Activated naive CD8-positive, alpha-beta T cell treated with anti-CD3 and anti-CD28 coated beads, Interleukin-2, amount 50 U/mL, for 24 hours (primary cell): Measurements from ENCODE around the gene CHKA.

Experiments used
- ATAC-seq: fragments of 150-1000 bp; cut with Tn5 transposase; one replicate; pipeline ENCODE4 v1.10.0; 2021
- DNase-seq: peaks from one replicate; pipeline ENCODE4 v3.0.0; 2021
- H3K27ac Mint-ChIP-seq: one replicate; pipeline ENCODE4 v1.8.0; 2021; ENCODE audit warnings: mild to moderate bottlenecking, mixed read lengths
- H3K27me3 Mint-ChIP-seq: one replicate; pipeline ENCODE4 v1.8.0; 2021; ENCODE audit warnings: mixed read lengths
- H3K36me3 Mint-ChIP-seq: one replicate; pipeline ENCODE4 v1.8.0; 2021; ENCODE audit warnings: low read depth, mixed read lengths
- H3K4me1 Mint-ChIP-seq: one replicate; pipeline ENCODE4 v1.8.0; 2021; ENCODE audit warnings: mixed read lengths
- H3K4me3 Mint-ChIP-seq: one replicate; pipeline ENCODE4 v1.8.0; 2021; ENCODE audit warnings: mild to moderate bottlenecking, moderate library complexity, mixed read lengths
- H3K9me3 Mint-ChIP-seq: one replicate; pipeline ENCODE4 v1.8.0; 2021; ENCODE audit warnings: mixed read lengths

Gene CHKA

GRCh38 chr11:68042219-68043028, 78.8 kb downstream of the CHKA start:
- peaks cover 12% of the 10 kb centered on the region for H3K4me1 Mint-ChIP-seq
- H3K27me3 Mint-ChIP-seq, result no peaks in the 10 kb centered on the region
- peaks cover 2% of the 10 kb centered on the region for H3K36me3 Mint-ChIP-seq
- no peaks in the 10 kb centered on the region for H3K9me3 Mint-ChIP-seq
- ATAC-seq, result no peak
- H3K4me3 Mint-ChIP-seq, result no peak overlapping the region
- H3K27ac Mint-ChIP-seq, result no peak overlapping the region
- no peak for DNase-seq

- no peaks in the 10 kb centered on the region for H3K9me3 Mint-ChIP-seq
- peaks cover 2% of the 10 kb centered on the region for H3K36me3 Mint-ChIP-seq
- peak overlapping the region; percentile 67 for H3K27ac Mint-ChIP-seq
- peaks cover 19% of the 10 kb centered on the region for H3K4me1 Mint-ChIP-seq
- ATAC-seq (no peak), DNase-seq (no peak)
- no peak overlapping the region for H3K4me3 Mint-ChIP-seq
- H3K27me3 Mint-ChIP-seq, result no peaks in the 10 kb centered on the region
These were observed 79.5 kb downstream of the CHKA start for GRCh38 chr11:68041617-68042218.

DNA sequence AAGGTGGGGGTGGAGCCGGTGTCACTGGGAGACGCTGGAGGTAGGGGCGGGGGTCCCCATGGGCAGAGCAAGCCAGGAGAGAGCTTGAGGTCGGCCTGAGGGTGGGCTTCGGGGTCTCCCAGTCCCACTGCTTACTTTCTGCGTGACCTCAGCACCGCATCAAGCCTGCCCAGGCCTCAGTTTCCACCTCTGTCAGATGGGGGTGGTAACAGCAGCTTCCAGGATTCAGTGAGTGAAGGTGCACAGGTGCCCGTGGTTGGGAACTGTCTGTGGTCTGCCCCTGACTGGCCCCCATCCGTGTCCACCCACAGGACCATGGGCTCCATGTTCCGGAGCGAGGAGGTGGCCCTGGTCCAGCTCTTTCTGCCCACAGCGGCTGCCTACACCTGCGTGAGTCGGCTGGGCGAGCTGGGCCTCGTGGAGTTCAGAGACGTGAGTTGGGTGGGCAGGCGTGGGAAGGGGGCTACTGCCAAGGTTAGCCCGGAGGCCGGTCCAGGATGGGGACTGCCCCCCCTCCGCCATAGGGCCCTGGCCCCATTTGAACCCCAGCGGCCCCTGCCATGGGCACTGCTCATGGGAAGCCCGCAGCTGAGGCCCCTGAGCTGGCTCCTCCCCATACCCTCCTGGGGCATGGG, 80.1 kb downstream of the CHKA start:
- peaks cover 22% of the 10 kb centered on the region for H3K4me1 Mint-ChIP-seq
- peak overlapping the region; percentile 18 for H3K27ac Mint-ChIP-seq
- no peaks in the 10 kb centered on the region for H3K9me3 Mint-ChIP-seq
- no peaks in the 10 kb centered on the region for H3K27me3 Mint-ChIP-seq
- H3K4me3 Mint-ChIP-seq, result peak overlapping the region; percentile 82
- H3K36me3 Mint-ChIP-seq, result peaks cover 2% of the 10 kb centered on the region
- ATAC-seq, result no peak
- DNase-seq, result no peak

- peaks cover 22% of the 10 kb centered on the region for H3K4me1 Mint-ChIP-seq
- peaks cover 1% of the 10 kb centered on the region for H3K36me3 Mint-ChIP-seq
- ATAC-seq, result peak; percentile 42
- H3K27ac Mint-ChIP-seq, result peak overlapping the region; percentile 85
- H3K4me3 Mint-ChIP-seq, result peak overlapping the region; percentile 82
- no peaks in the 10 kb centered on the region for H3K27me3 Mint-ChIP-seq
- peak; percentile 62 for DNase-seq
- H3K9me3 Mint-ChIP-seq, result no peaks in the 10 kb centered on the region
These were observed 80.9 kb downstream of the CHKA start for GRCh38 chr11:68040101-68040956.

DNA sequence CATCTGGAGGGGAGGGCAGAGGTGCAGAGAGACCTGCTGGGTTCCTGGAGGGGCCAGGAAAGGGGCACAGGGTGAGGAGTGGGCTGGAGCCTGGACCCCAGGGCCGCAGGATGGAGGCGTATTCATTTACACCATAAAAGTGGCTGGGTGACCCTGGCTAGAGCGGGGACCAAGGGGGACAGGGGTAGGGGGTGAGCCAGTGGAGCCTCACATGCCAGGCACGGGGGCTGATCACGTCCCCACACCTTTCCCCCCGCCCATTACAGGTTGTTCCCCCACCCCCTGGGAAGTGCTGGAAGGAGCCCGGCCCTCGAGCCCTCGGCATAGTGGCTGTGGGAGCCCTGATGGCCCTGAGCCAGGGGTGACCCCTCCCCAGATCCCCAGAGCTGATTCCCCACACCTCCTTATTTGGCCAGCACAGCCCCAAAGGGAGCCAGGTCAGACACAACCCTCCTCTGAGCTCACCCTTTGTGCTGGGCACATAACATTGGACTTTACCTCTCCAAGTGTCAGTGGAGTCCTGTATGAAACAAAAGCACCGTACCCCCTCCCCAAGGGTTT, 81.6 kb downstream of the CHKA start:
- ATAC-seq (no peak), DNase-seq (peak; percentile 17)
- Mint-ChIP-seq H3K27me3 (no peaks in the 10 kb centered on the region), H3K4me1 (peaks cover 22% of the 10 kb centered on the region), H3K4me3 (peak overlapping the region; percentile 82), H3K9me3 (no peaks in the 10 kb centered on the region), H3K36me3 (peaks cover 3% of the 10 kb centered on the region), H3K27ac (peak overlapping the region; percentile 85)

DNA sequence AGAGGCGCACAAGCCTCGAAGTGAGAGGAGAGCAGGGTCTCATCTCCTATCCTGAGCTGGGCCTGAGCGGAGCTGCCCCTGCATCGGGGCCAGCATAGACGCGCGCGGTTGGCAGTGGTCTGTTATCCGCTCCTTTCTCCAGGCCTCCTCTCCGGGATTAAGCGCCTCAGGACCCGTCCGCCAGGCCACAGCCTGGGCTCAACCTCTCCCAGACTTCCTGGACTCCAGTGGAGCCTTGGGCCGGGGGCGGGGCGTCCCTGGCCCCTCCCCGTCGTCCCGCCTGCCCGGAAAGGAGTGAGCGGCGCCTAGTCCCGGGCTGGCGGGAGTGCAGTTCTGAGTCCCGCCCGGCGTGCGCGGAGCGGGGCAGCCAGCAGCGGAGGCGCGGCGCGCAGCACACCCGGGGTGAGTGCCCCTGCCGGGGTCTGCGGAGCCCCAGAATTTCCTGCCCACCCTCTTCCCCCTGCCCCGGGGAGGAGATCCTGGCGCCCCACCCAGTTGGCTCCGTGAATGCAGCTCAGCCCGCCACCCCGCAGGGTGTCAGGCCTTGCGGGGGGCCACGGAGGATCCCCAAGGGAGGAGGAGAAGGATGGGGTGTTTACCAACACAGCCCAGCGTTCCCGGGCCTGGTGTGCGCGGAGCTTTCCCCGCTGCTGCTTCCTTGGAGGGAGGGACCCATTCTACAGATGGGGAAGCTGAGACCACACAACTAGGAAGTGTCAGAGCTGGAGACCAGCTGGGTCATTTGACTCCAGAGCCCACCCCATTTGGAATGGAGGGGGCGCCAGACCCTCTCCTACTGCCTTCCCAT, 82.3 kb downstream of the CHKA start, which contains the start of gene TCIRG1:
TCIRG1 (plus strand) TSS at position 308 of the 808 bp plus-strand sequence. CDS start 2,247 bp downstream, outside the sequence.
- H3K27me3 Mint-ChIP-seq, result no peaks in the 10 kb centered on the region

DNA sequence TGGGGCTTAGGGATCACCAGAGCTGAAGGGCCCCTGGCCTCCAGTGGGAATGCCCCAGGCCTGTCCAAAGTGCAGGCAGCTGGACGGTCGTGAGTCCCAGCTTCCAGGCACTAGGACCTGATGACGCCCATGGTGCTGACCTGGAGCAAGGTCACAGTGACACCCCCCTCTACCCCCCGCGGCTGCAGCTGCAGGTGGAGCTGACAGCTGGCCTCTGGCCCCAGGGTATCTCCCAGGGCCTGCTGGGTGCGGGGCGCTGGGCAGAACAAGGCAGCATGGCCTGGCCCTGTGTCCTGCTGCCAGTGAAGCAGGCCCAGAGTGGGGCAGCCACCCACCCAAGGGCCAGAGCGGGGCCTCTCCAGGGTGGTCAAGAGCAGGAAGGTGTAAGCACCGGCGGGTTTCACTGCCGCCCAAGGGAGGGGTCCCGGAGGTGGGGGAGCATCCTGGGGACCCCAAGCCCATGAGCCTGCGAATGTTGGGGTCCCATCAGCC, 82.9 kb downstream of the CHKA start:
- Mint-ChIP-seq H3K36me3 (peaks cover 3% of the 10 kb centered on the region), H3K27ac (no peak overlapping the region)
- ATAC-seq, result no peak

More for the DNA sequence above, 82.3 kb downstream of the CHKA start, which contains the start of gene TCIRG1:
- H3K4me3 Mint-ChIP-seq, result peak within 1 kb of the TSS; percentile 82
- DNase-seq, result peak; percentile 72
- H3K4me1 Mint-ChIP-seq, result peaks cover 22% of the 10 kb centered on the region
- peak within 1 kb of the TSS; percentile 85 for H3K27ac Mint-ChIP-seq
- H3K36me3 Mint-ChIP-seq, result peaks cover 3% of the 10 kb centered on the region
- H3K9me3 Mint-ChIP-seq, result no peaks in the 10 kb centered on the region
- peak; percentile 68 for ATAC-seq

GRCh38 chr11:68037411-68038225, 83.6 kb downstream of the CHKA start:
- Mint-ChIP-seq H3K27ac (peak overlapping the region; percentile 87), H3K9me3 (no peaks in the 10 kb centered on the region)

More for the DNA sequence above, 82.9 kb downstream of the CHKA start:
- peaks cover 22% of the 10 kb centered on the region for H3K4me1 Mint-ChIP-seq
- no peaks in the 10 kb centered on the region for H3K27me3 Mint-ChIP-seq
- H3K9me3 Mint-ChIP-seq, result no peaks in the 10 kb centered on the region
- no peak for DNase-seq
- H3K4me3 Mint-ChIP-seq, result peak overlapping the region; percentile 82

DNA sequence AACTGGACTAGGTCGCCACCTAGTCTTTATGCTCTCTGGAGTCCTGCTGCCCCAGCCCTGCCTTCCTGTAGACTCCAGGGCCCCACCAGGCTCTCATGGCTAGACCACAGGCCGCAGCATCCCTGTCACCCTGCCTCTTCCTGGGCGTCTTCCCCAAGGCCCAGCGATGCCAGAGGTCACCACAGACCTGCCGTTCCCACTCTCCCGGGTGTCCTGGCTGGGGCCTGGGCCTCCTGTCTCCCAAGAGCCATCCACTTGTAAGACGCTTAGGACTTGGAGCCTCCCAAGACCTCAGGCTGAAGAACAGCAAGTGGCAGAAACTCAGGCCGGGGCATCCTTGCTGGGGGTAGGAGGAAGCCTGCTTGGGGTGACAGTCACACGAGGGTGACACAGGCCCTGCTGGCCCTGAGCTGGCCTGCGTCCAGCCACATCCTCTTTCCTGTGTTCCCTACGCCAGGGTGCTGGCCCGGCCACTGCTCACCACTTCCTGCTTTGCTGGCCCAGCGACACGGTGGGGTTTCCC, 84.4 kb downstream of the CHKA start:
- DNase-seq (peak; percentile 47), ATAC-seq (no peak)
- Mint-ChIP-seq H3K27ac (peak overlapping the region; percentile 87), H3K4me3 (no peak overlapping the region), H3K36me3 (peaks cover 3% of the 10 kb centered on the region), H3K27me3 (no peaks in the 10 kb centered on the region), H3K4me1 (peaks cover 23% of the 10 kb centered on the region), H3K9me3 (no peaks in the 10 kb centered on the region)

More at GRCh38 chr11:68037411-68038225, 83.6 kb downstream of the CHKA start:
- DNase-seq (no peak), ATAC-seq (no peak)
- Mint-ChIP-seq H3K27me3 (no peaks in the 10 kb centered on the region), H3K36me3 (peaks cover 3% of the 10 kb centered on the region), H3K4me1 (peaks cover 22% of the 10 kb centered on the region), H3K4me3 (peak overlapping the region; percentile 26)

- no peak overlapping the region for H3K27ac Mint-ChIP-seq
These were observed 85.0 kb downstream of the CHKA start for GRCh38 chr11:68036141-68036716.

GRCh38 chr11:68035266-68035876, 85.8 kb downstream of the CHKA start:
- Mint-ChIP-seq H3K9me3 (no peaks in the 10 kb centered on the region), H3K27ac (no peak overlapping the region), H3K27me3 (no peaks in the 10 kb centered on the region), H3K36me3 (peaks cover 5% of the 10 kb centered on the region), H3K4me1 (peaks cover 32% of the 10 kb centered on the region), H3K4me3 (no peak overlapping the region)
- ATAC-seq (no peak), DNase-seq (no peak)

More at GRCh38 chr11:68036141-68036716, 85.0 kb downstream of the CHKA start:
- Mint-ChIP-seq H3K9me3 (no peaks in the 10 kb centered on the region), H3K36me3 (peaks cover 5% of the 10 kb centered on the region), H3K27me3 (no peaks in the 10 kb centered on the region), H3K4me3 (no peak overlapping the region), H3K4me1 (peaks cover 26% of the 10 kb centered on the region)
- no peak for ATAC-seq
- DNase-seq, result no peak

GRCh38 chr11:68033708-68034045, 87.5 kb downstream of the CHKA start:
- no peak overlapping the region for H3K27ac Mint-ChIP-seq
- no peak for ATAC-seq

More at GRCh38 chr11:68033708-68034045, 87.5 kb downstream of the CHKA start:
- Mint-ChIP-seq H3K4me1 (peaks cover 46% of the 10 kb centered on the region), H3K27me3 (no peaks in the 10 kb centered on the region), H3K4me3 (no peak overlapping the region), H3K9me3 (no peaks in the 10 kb centered on the region), H3K36me3 (peaks cover 5% of the 10 kb centered on the region)
- no peak for DNase-seq
